Liver (tissue), 3 donors: ENCODE measurements around the gene TPD52L1.

Experiments used
- FOXA1 ChIP-seq: IDR thresholded peaks from 2 replicates; pipeline ENCODE4 v1.6.1; 2016; ENCODE audit warnings: antibody characterized with exemption
- GABPA ChIP-seq, 2 donors: IDR thresholded peaks in 1 of 2; conservative IDR thresholded peaks in 1 of 2; 2 replicates each; pipeline ENCODE4 v1.6.1; 2016; ENCODE audit warnings: antibody characterized with exemption in 2 of 2, mild to moderate bottlenecking in 1 of 2, moderate library complexity in 1 of 2
- JUND ChIP-seq, 2 donors: IDR thresholded peaks; 2 replicates each; pipeline ENCODE4 v1.6.1; 2016; ENCODE audit warnings: antibody characterized with exemption in 2 of 2
- RAD21 ChIP-seq, 2 donors: IDR thresholded peaks; 2 replicates each; pipeline ENCODE4 v1.6.1; 2016; ENCODE audit warnings: antibody characterized with exemption in 2 of 2, mild to moderate bottlenecking in 2 of 2
- RXRA ChIP-seq, 2 donors: IDR thresholded peaks; 2 replicates each; pipeline ENCODE4 v1.6.1; 2017 to 2018; ENCODE audit warnings: antibody characterized with exemption in 2 of 2, mild to moderate bottlenecking in 1 of 2
- SP1 ChIP-seq: IDR thresholded peaks from 2 replicates; pipeline ENCODE4 v1.6.1; 2018; ENCODE audit warnings: antibody characterized with exemption, mild to moderate bottlenecking
- TAF1 ChIP-seq: conservative IDR thresholded peaks from 2 replicates; pipeline ENCODE4 v1.6.1; 2016; ENCODE audit warnings: antibody characterized with exemption, mild to moderate bottlenecking
- YY1 ChIP-seq: IDR thresholded peaks from 2 replicates; pipeline ENCODE4 v1.6.1; 2016; ENCODE audit warnings: antibody characterized with exemption, mild to moderate bottlenecking
- TF ChIP-seq, protein P1 (sequence below): fragments of 150-350 bp; IDR thresholded peaks from 2 replicates; pipeline ENCODE4 v1.5.1; 2017; ENCODE audit warnings: improper control_type of control experiment, low read depth, low read length; ENCODE audit not compliant: missing input control
- TF ChIP-seq, protein P2 (sequence below): IDR thresholded peaks from 2 replicates; pipeline ENCODE4 v1.6.1; 2016; ENCODE audit warnings: antibody characterized with exemption
- TF ChIP-seq, protein P3 (sequence below): IDR thresholded peaks from 2 replicates; pipeline ENCODE4 v1.6.1; 2016; ENCODE audit warnings: antibody characterized with exemption
- TF ChIP-seq, protein P4 (sequence below): IDR thresholded peaks from 2 replicates; pipeline ENCODE4 v1.6.1; 2016; ENCODE audit warnings: antibody characterized with exemption
- donor health status: healthy.
- donor health status: healthy.

DNA sequence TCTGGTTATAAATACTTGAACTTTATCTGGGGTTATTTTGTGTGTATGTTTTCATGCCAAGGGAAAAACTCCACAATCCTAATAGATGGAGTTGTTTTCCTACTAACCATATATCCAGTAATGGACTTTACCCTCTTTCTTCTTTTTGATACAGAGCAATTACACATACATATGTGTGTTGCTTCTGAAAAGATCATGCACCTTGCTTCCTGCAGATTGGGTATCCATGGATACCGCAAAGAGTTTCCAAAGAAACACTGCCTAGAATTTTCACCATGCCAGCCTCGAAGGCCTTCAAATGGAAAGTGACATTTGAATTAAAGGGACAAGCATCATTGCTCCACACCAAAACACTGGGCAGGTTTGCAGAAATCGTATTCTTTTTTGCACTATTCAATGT, 121.4 kb downstream of the TPD52L1 start:
- TF ChIP-seq, protein P1, sequence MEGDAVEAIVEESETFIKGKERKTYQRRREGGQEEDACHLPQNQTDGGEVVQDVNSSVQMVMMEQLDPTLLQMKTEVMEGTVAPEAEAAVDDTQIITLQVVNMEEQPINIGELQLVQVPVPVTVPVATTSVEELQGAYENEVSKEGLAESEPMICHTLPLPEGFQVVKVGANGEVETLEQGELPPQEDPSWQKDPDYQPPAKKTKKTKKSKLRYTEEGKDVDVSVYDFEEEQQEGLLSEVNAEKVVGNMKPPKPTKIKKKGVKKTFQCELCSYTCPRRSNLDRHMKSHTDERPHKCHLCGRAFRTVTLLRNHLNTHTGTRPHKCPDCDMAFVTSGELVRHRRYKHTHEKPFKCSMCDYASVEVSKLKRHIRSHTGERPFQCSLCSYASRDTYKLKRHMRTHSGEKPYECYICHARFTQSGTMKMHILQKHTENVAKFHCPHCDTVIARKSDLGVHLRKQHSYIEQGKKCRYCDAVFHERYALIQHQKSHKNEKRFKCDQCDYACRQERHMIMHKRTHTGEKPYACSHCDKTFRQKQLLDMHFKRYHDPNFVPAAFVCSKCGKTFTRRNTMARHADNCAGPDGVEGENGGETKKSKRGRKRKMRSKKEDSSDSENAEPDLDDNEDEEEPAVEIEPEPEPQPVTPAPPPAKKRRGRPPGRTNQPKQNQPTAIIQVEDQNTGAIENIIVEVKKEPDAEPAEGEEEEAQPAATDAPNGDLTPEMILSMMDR, result no peak
- no peak for TF ChIP-seq TAF1
- TF ChIP-seq, protein P2, sequence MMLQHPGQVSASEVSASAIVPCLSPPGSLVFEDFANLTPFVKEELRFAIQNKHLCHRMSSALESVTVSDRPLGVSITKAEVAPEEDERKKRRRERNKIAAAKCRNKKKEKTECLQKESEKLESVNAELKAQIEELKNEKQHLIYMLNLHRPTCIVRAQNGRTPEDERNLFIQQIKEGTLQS, result no peak
- TF ChIP-seq RAD21 (IDR thresholded peaks at IDR 0.05), result no peak
- TF ChIP-seq GABPA (IDR thresholded peaks at IDR 0.05 in 1 of 2, conservative IDR thresholded peaks at IDR 0.05 in 1 of 2), result no peak
- TF ChIP-seq YY1, result no peak
- TF ChIP-seq JUND (IDR thresholded peaks at IDR 0.05), result no peak
- TF ChIP-seq, protein P3, sequence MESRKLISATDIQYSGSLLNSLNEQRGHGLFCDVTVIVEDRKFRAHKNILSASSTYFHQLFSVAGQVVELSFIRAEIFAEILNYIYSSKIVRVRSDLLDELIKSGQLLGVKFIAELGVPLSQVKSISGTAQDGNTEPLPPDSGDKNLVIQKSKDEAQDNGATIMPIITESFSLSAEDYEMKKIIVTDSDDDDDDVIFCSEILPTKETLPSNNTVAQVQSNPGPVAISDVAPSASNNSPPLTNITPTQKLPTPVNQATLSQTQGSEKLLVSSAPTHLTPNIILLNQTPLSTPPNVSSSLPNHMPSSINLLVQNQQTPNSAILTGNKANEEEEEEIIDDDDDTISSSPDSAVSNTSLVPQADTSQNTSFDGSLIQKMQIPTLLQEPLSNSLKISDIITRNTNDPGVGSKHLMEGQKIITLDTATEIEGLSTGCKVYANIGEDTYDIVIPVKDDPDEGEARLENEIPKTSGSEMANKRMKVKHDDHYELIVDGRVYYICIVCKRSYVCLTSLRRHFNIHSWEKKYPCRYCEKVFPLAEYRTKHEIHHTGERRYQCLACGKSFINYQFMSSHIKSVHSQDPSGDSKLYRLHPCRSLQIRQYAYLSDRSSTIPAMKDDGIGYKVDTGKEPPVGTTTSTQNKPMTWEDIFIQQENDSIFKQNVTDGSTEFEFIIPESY, result no peak
- no peak for TF ChIP-seq SP1
- no peak for TF ChIP-seq RXRA (IDR thresholded peaks at IDR 0.05)
- TF ChIP-seq, protein P4, sequence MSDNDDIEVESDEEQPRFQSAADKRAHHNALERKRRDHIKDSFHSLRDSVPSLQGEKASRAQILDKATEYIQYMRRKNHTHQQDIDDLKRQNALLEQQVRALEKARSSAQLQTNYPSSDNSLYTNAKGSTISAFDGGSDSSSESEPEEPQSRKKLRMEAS, result no peak
- TF ChIP-seq FOXA1, result no peak
